ENCODE data around the gene CACNA2D3. TPM values are rescaled to one million over a fixed set of nuclear protein-coding genes. Genes with fewer than 3 reads are reported as not detected.
"Not testable (repeated sequence)": the region's sequence is repeated elsewhere in the genome, so short reads cannot be mapped to it uniquely, and the experiment has no call there.

The CACNA2D3 gene
- polyA plus RNA-seq, 1 donor: 1.6 TPM

DNA sequence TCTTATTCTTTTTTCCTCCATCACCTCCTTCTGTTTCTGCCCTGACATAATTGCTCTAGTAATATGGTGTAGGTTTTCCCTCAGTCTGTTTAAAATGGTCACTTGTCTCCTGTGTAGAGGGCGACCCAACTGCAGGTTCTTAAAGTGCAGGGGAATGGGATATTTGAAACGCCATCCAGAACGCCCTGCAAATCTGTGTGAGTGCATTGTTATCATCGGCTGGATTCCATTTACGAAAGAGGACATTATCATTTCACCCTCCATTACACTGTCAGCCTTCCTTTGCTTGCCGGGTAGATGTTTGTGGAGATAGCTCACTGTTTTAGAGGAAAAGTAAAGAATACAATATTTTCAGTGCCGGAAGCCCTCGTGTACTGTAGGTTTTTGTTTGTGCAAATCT is 451.5 kb downstream of the CACNA2D3 start:
- DNase-seq: no peak

GRCh38 chr3:54574906-54575617 is 452.7 kb downstream of the CACNA2D3 start:
- DNase-seq: no peak

DNA sequence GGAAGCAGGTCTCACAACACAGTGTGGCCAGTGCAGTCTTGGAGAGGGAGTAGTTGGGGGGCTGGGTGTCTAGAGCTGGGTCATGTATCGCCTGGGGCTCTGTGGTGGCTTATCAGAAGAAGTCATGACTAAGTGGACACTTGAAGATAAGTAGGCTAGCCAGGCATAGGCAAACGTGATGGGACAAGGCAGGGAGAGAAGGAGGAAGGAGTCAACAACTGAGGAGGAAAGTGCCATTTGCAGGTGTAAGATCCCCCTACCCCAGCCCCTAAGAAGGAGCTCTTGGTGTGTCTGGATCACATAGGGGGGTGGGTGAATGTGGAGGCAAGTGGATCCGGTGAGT is 453.2 kb downstream of the CACNA2D3 start:
- DNase-seq: no peak

DNA sequence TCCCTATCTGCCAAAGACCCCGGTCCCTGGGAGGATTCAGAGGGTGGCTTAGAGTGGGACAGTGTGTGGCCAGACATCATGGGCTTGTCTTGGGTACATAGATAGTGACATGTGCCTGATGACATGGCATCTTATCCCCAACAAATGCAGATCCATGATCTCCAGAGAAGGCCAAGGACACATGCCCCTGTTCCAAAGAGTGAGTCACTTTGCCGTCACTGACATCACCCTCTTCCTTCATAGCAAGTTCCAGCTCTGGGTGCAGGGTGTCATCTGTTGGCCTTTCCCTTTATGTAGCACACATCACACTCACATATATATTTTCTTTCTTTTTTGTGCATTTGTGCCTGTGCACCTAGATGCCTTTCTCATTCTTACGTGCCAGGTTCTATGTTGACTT is 455.0 kb downstream of the CACNA2D3 start:
- DNase-seq: no peak

GRCh38 chr3:54578417-54578816 is 456.1 kb downstream of the CACNA2D3 start:
- DNase-seq: no peak

- no peak for DNase-seq
Measured at GRCh38 chr3:54580453-54580852, 458.1 kb downstream of the CACNA2D3 start.

DNA sequence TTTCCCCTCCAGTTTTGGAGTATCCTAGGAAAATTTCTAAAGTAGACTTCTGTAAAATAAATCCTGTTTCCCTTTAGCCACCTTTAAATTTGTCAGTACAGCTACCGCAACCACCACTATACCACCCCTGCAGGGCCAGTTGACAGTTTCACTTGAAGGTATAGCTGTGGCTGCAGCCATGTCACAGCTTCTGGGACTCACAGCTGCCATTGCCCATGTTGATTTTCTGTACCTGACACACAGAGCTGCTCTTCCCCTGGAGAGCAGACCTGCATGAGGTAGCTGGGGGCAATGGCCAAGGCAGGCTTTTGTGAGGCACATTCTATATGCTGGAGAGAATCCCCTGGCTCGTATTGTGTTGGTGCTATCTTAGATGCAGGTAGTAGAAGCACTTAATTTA is 460.1 kb downstream of the CACNA2D3 start:
- no peak for DNase-seq

DNA sequence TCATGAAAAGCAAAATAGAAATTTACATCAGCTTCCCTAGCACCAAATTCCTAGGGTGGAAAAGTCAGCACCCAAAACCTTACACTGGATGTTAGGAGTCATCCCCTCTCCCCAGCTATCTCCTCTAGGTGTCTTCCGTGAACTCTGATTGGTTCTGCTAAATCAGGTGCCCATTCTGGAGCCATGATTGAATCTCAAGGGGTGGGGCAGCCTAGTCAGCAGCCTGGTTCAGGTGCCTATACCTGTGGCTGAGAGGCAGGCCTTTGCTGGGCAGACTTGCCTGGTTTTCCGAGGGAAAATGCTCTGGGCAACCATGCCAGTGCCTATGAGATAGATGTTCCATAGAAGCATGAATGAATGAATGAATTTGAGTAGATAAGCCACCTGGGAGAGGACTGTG is 468.8 kb downstream of the CACNA2D3 start:
- no peak for DNase-seq

DNA sequence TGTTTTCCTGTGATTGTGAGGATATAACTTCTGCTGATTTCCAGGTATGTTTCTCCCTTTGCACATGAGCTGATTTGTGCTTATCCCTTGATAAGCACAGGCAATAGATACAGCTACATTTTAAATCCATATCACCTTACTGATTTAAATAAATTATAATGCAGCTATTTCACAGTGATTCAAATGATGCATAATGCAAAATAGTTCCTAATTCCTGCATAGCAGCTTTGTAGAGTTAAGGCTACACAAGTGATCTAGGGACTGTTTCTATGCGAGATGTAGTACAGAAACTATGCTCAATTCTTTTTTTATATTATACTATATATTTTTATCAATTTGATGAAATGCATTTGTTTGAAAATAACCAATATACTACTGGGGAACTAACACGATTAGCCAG is 471.3 kb downstream of the CACNA2D3 start:
- no peak for DNase-seq

DNA sequence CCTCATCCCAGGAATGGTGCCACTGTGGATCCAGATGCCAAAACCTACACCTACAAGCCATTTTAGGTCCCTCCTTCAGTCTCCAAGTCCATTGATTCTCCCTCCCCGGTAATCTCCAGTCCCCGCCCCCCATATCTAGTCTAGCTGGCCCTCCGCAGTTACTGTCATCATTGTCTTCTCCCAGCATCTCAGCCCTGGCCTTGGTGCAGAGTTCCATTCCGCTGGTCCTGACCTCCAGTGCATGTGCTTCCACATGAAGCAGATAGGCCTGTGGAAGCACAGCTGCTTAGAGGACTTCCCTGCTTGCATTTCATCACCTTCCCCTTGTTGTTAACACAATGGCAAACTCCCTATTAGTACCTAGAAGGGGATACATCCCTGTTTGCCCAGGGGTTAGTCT is 473.7 kb downstream of the CACNA2D3 start:
- DNase-seq: no peak

- no peak for DNase-seq
Measured at GRCh38 chr3:54599716-54600115, 477.4 kb downstream of the CACNA2D3 start.

DNA sequence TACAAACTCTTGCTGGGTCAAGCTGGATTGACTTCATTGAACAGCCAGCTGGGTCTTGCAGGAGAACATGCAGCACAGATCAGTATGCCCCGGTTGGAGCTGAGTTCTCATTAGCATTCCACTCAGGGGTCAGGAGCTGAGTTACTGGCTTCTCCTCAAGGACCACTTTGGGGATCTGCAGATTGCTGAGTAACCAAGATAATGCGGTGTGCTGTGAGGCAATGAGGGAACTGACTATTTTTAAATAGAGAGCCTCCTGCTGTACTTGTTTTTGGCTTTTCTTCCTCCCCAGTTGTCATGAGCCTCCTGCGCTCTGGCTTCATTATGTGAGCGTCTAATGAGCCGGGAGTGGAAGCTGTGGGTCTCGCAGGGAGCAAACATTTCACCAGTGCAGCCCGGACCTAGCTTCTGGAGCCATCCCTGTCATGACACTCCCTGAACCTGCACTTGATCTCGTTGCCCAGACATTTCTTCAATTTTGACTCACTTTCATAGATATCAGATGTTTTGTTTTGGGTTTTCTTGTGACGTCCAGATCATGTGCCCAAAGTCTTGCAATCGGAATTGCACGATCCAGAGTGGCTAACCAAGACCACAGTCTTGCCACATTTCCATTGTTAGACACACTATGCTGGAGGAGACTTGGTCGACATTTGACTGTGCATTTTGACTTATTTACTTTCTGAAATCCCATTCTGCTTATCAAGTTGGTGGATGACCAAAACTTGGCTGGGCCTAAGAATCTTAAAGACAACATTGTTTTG is 478.3 kb downstream of the CACNA2D3 start:
- no peak for DNase-seq

- no peak for DNase-seq
Measured at GRCh38 chr3:54604495-54604894, 482.1 kb downstream of the CACNA2D3 start.

DNA sequence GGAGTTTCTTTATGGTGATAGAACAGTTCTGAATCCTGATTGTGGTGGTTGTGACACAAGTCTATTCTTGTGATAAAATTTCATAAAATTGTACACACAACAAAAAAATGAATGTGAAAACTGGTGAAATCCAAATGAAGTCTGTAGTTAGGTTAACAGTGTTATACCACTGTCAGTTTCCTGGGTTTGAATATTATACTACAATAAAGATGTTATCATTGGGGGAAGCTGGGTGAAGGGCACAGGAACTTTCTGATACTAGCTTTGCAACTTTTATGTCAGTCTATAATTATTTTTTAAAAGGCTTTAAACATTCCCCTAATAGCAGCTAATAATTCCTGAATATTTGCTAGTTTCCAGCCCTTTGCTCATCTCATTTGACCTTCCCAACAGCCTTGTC is 485.7 kb downstream of the CACNA2D3 start:
- no peak for DNase-seq

DNA sequence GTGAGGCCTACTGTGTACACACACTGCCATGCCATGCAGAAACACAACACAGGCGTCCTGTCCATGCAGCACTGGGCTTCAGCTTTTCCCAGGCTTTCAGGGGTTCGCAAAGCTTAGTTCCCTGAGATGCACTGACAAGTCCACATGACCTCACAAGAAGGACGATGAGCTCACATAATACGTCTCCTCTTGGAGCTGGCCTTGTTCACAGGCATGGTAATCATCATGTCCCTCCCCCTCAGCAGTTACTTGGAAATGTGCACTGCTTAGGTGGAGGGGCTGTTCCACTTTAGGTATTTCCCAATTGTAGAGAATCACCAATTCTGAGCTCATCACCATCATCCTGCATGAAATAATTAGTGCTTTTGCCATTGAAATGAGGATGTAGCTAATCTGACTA is 496.7 kb downstream of the CACNA2D3 start:
- no peak for DNase-seq

DNA sequence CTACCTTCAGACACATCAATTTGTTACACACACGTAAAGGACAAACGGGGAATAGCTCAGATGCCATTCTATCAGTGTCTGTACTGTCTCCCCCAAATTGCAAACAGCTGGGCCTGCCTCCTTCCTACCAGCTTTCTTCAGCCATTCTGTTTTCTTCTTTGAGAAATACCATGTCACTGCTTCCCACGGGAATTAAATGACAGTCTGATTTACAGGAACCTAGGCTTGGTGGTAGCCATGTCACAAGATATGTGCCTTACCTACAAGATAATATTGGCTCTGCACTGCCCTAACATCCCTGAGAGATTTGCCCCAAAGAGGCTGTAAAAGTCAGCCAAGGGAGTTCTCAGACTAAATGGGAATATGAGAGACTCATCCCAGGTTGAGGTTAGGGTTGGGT is 497.2 kb downstream of the CACNA2D3 start:
- DNase-seq: no peak

DNA sequence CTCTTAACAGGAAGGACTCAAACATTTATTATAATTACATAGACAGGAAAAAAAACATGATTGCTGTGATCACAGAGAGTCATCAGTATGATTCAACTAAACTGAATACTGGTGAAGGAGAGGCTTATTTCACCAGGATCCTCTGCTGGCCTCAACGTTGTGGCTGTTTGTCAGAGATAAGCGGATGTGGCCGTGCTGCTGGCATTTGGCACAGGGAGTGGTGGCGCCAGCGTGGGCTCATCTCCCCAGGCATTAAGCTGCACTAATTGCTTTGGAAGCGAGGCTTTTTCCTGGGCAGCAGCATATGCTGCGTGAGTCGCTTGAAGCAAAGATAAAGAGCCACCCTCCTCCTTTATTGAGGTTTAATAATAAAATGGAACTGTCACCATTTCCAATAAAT is 498.8 kb downstream of the CACNA2D3 start:
- DNase-seq: no peak

GRCh38 chr3:54622678-54623077 is 500.3 kb downstream of the CACNA2D3 start:
- DNase-seq: no peak

GRCh38 chr3:54625805-54626787 is 503.7 kb downstream of the CACNA2D3 start:
- no peak for DNase-seq

- no peak for DNase-seq
Measured at GRCh38 chr3:54628888-54629441, 506.6 kb downstream of the CACNA2D3 start.

DNA sequence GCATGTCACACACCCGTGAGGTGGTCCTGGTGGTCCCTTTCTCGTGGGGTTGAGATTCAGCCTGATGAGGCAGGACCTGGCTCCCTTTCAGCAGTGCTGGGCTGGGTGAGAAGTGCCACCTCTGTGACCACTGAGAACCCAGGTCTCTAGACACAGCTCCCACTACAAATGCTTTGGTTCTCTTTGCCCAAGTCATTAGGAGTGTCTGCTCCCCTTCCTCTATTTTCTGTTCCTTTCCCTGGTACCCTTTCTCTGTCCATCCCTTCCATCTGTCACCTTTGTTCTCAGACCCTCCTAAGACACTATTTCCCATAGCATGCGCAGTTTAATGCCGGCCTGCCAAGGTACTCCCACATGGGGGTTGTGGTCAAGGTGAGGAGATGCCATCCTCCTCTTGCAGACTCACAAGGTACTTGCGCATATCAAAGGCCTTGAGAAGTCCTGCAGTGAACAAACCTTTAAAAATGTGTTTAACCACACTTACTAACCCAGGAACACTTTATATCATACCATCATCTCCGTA is 507.8 kb downstream of the CACNA2D3 start:
- no peak for DNase-seq

DNA sequence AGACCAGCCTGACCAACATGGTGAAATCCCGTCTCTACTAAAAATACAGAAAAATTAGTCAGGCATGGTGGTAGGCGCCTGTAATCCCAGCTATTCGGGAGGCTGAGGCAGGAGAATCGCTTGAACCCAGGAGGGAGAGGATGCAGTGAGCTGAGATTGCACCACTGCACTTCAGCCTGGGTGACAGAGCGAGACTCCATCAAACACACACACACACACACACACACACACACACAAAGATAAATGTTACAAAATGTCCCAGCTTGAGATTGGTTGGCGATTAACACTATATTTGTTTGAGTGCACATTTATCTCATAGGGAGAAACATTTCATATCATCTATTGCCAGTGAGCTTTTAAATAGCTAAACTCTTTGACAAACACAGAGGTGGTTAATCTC is 508.6 kb downstream of the CACNA2D3 start:
- DNase-seq: not testable (repeated sequence)

Data from left kidney (tissue), 2 donors.